Stimulated activated CD4-positive, alpha-beta T cell treated with anti-CD3 and anti-CD28 coated beads, Interleukin-1b, Interleukin-23, amount 100 ng/mL, for 24 hours (primary cell): Measurements from ENCODE around the gene SEMA4D.
A peak's percentile ranks its signal among the peaks of the same experiment; 100 is the strongest.
"Not testable (repeated sequence)": the region's sequence is repeated elsewhere in the genome, so short reads cannot be mapped to it uniquely, and the experiment has no call there.

Experiments
- DNase-seq, 4 experiments: peaks; one replicate each; pipeline ENCODE4 v3.0.0-alpha.2; 2020; ENCODE audit warnings: low read depth in 4 of 4, low spot score in 1 of 4

The SEMA4D gene

GRCh38 chr9:89482056-89482851 lies 15.7 kb downstream of the SEMA4D start:
- no peak for DNase-seq

DNA sequence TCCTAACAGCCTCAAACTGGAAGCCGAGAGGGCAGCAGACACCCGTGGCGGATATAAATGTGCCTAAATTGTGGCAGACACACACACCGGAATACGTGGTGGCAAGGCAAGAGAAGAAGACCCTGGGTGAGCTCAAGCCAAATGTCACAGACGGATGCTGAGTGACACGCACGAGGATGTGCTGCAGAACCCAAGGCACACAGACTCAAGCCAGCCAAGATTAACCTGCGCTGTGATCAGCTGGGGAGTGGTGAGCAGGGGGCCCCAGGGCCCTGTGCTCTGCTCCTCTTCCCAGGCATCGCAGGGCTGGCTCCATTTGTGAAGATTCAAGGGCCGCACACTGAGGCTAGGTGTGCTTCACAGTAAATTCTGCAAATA lies 16.4 kb downstream of the SEMA4D start:
- no peak for DNase-seq

- no peak for DNase-seq
These were observed 16.9 kb downstream of the SEMA4D start for GRCh38 chr9:89480825-89481537.

- DNase-seq: not testable (repeated sequence)
These were observed 17.5 kb downstream of the SEMA4D start for GRCh38 chr9:89480372-89480771.

- DNase-seq: not testable (repeated sequence)
These were observed 18.3 kb downstream of the SEMA4D start for GRCh38 chr9:89479669-89480011.

DNA sequence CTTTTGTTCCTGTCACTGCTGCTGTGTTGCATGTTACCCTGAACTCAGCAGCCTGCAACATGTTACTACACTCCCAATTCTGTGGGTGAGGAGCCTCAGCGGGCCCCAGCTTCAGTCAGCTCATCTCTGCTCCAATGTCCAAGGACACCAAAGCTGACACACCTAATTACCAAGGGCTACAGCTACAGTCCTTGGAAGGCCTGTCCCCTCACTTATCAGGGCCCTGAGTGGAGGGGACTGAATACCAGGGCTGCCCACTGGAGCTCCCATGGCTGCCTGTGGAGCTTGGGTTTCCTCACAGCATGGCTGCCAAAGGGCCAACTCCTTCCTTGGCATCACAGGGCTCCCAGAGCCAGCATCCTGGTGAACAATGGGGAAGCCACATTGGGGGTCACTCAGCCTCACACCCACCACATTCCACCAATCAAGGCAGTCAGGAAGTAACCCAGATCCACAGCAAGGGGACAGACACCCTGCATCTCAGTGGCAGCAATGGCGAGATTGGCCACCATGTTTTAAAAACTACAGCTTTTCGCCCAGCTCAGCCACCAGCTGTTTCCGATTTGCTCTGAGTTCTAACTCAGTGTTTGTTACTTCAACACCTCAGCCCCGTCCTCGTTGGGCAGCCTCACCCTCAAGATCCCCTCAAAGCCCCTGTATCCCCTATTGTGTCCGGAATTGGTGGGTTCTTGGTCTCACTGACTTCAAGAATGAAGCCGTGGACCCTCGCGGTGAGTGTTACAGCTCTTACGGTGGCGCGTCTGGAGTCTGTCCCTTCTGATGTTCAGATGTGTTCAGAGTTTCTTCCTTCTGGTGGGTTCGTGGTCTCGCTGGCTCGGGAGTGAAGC lies 18.9 kb downstream of the SEMA4D start:
- no peak for DNase-seq

DNA sequence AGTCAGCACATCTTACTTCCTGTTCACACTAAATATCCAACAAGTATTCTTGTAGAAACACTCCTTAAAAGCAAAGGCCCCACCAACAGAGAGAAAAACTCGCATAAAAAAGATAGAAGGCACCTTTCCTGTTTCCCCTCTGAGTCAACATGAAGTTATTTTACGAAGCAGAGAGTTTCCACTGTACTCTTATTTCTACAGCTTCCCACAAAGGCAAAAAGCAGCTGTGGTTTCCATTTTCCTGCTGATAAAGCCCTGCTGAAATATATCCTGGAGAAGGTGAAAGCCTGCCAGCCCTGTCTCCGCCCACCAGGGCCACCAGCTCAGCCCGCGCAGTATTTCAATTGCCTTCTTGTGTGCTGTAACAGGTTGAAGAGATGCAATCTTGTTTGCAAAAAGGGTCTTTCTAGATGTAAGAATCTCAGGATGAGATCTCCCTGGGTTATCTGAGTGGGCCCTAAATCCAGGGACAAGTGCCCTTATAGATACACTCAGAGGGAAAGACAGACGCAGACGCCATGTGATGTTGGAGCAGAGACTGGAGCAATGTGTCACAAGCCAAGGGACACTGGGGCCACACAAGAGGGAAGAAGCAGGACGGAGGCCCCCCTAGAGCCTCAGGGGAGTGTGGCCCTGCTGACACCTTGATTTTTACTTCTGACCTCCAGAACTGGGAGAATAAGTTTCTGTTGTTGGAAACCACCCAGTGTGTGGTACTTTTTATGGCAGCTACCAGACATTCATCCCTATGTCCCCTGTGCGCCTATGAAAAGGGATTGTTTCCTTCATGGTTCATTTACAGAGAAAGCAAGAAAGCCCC lies 19.9 kb downstream of the SEMA4D start:
- DNase-seq: peak in 1 of 4 experiments; percentile 57

DNA sequence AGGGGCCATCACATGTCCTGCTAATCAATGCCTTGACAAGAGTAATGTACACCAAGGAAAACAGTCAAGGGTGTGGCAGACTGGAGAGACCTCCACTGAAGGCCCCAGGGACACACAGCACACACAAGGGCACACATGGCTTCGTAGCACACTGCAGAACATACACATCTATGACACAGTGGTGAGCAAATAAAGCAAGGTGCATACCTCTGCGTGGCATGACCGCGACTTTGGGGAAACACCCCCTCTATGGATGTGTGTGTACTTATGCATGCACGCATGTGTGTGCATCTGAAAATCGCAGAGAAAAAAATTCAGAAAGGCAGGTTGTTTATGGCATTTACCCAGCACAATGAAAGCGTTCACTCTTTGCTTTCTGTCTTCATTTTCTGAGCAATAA lies 20.5 kb downstream of the SEMA4D start:
- no peak for DNase-seq

DNA sequence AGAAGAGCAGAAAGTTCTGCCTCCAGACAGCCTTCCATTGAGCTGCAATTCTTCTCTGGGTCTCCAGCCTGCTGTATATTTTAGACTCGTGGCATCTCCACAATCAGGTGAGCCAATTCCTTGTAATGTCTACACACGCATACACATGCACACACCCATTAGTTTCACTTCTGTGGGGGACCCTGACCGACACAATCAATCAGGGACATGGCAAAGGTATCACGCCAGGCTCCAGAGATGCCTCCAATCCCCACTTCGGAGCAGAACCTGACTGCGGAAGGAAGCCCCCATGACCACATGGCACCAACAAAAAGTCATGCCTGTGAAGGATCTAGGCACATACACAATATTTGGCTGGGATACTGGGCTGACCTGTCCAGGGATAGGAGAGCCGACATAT lies 21.4 kb downstream of the SEMA4D start:
- no peak for DNase-seq

- no peak for DNase-seq
These were observed 21.9 kb downstream of the SEMA4D start for GRCh38 chr9:89475891-89476440.

GRCh38 chr9:89474939-89475338 lies 23.0 kb downstream of the SEMA4D start:
- DNase-seq: no peak

- no peak for DNase-seq
These were observed 24.0 kb downstream of the SEMA4D start for GRCh38 chr9:89473762-89474469.

DNA sequence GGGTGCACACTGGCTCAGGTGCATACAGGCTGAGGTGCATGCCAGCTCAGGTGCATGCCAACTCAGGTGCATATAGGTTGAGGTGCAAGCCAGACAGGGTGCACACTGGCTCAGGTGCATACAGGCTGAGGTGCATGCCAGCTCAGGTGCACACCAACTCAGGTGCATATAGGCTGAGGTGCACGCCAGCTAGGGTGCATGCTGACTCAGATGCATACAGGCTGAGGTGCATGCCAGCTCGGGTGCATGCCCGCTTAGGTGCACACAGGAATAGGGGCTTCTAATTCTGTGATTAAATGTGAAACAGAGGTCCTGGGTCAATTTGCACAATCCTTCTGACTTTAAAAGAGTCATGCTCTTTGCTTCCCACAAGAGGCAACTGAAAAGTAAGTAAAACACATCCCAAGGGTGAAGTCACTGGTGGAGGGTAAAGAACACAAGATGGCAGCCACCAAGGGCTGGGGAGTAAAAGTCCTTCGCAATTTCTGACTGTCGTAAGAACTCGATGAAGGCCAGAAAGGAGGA lies 26.1 kb downstream of the SEMA4D start:
- not testable (repeated sequence) for DNase-seq

GRCh38 chr9:89471390-89471789 lies 26.5 kb downstream of the SEMA4D start:
- DNase-seq: no peak

DNA sequence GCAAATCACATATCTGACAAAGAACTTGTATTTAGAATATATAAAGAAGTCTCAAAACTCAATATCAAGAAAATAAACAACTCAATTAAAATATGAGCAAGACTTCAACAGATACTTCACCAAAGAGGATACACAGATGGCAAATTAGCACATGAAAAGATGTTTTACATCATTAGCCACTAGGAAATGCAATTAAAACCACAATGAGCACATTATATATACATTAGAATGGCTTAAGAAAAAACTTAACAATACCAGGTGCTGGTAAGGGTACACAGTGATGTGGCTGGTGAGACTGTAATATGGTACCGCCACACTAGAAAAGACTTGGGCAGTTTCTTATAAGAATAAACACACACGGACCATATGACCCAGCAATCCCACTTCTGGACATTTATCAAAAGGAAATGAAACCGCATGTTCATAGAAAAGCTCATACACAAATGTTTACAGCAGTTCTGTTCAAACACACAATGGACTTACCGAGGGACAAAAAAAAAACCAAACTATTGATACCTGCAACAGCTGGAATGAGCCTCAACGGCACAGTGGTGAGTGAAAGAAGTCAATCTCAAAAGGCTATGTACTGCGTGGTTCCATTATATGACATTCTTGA lies 27.6 kb downstream of the SEMA4D start:
- no peak for DNase-seq

DNA sequence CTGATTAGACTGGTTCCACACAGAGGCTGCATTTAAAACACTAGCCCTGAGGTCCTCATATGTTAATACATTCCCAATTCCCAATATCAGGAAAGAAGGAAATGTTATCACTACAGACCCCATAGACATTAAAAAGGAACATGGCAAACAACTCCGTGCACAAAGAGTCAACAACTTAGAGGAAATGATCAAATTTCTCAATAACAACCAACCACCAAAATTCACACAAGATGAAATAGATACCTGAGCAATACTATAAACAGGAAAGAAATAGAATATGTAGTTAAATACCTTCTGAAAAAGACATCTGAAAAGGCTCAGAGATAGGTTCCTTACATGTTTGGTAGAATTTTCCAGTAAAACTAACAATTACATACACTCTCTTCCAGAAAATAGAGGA lies 28.9 kb downstream of the SEMA4D start:
- DNase-seq: no peak

GRCh38 chr9:89468281-89468960 lies 29.5 kb downstream of the SEMA4D start:
- no peak for DNase-seq

GRCh38 chr9:89467278-89467625 lies 30.7 kb downstream of the SEMA4D start:
- DNase-seq: no peak
